AG04449 (cell line): ENCODE measurements around the gene ANKRD10.

ENCODE experiments used
- CTCF ChIA-PET: fragments of 350-600 bp; formaldehyde crosslinking; extraction: SDS; loops from one replicate; lab custom pipeline; 2021; ENCODE audit warnings: antibody characterized with exemption; lab: Yijun Ruan, JAX
- POLR2A ChIA-PET: fragments of 400-600, 350-600 bp; formaldehyde crosslinking; extraction: SDS; loops from one replicate; lab custom pipeline; 2020; ENCODE audit warnings: antibody characterized with exemption, inconsistent platforms; lab: Yijun Ruan, JAX
- DNase-seq: peaks from one replicate; pipeline ENCODE4 v3.0.0-alpha.2; 2010; ENCODE audit warnings: low read depth, low spot score
- H3K4me3 ChIP-seq: 2 replicates; pipeline ENCODE4 v1.5.1; 2011; ENCODE audit warnings: low read depth, mild to moderate bottlenecking, control low read depth, low read length
- CTCF ChIP-seq: IDR thresholded peaks from one replicate; pipeline ENCODE4 v1.5.1; 2011; ENCODE audit warnings: mild to moderate bottlenecking, moderate library complexity, low read length, control low read depth, inconsistent platforms; ENCODE audit not compliant: insufficient read depth; ENCODE audit errors: missing control alignments

ANKRD10 gene

GRCh38 chr13:110867380-110867779 is 47.5 kb downstream of the ANKRD10 start:
- CTCF ChIA-PET, result no interaction called here

GRCh38 chr13:110866491-110867170 is 48.2 kb downstream of the ANKRD10 start:
- ChIA-PET POLR2A (no interaction called here), CTCF (interaction anchor here (1.4 kb wide), 1 partner anchor 15 kb away, joined by 3 read pairs; no protein-coding TSS in a partner anchor)
- no peak overlapping the region for H3K4me3 ChIP-seq
- no peak for TF ChIP-seq CTCF
- DNase-seq, result no peak

More at GRCh38 chr13:110867380-110867779, 47.5 kb downstream of the ANKRD10 start:
- no peak overlapping the region for H3K4me3 ChIP-seq
- DNase-seq, result no peak
- no peak for TF ChIP-seq CTCF
- POLR2A ChIA-PET, result no interaction called here

GRCh38 chr13:110863685-110864084 is 51.2 kb downstream of the ANKRD10 start:
- POLR2A ChIA-PET, result no interaction called here

GRCh38 chr13:110860983-110861382 is 53.9 kb downstream of the ANKRD10 start:
- no peak for DNase-seq
- ChIA-PET CTCF (no interaction called here), POLR2A (no interaction called here)
- no peak overlapping the region for H3K4me3 ChIP-seq
- TF ChIP-seq CTCF, result no peak

More at GRCh38 chr13:110863685-110864084, 51.2 kb downstream of the ANKRD10 start:
- no peak overlapping the region for H3K4me3 ChIP-seq
- DNase-seq, result no peak
- CTCF ChIA-PET, result no interaction called here
- TF ChIP-seq CTCF, result no peak

GRCh38 chr13:110856942-110857835 is 57.7 kb downstream of the ANKRD10 start:
- H3K4me3 ChIP-seq, result no peak overlapping the region
- CTCF ChIA-PET, result no interaction called here
- no peak for TF ChIP-seq CTCF
- DNase-seq, result no peak
- POLR2A ChIA-PET, result no interaction called here

GRCh38 chr13:110855363-110855762 is 59.5 kb downstream of the ANKRD10 start:
- DNase-seq, result no peak
- H3K4me3 ChIP-seq, result no peak overlapping the region
- POLR2A ChIA-PET, result no interaction called here
- TF ChIP-seq CTCF, result no peak
- CTCF ChIA-PET, result no interaction called here
